GM12874 (cell line): Measurements from ENCODE around the gene EHMT1.

Experiments
- CTCF ChIP-seq: IDR thresholded peaks from 2 replicates; pipeline ENCODE4 v1.5.1; 2011; ENCODE audit warnings: low read depth, mild to moderate bottlenecking, control low read depth, low read length, moderate library complexity; ENCODE audit not compliant: insufficient read depth

Gene EHMT1

DNA sequence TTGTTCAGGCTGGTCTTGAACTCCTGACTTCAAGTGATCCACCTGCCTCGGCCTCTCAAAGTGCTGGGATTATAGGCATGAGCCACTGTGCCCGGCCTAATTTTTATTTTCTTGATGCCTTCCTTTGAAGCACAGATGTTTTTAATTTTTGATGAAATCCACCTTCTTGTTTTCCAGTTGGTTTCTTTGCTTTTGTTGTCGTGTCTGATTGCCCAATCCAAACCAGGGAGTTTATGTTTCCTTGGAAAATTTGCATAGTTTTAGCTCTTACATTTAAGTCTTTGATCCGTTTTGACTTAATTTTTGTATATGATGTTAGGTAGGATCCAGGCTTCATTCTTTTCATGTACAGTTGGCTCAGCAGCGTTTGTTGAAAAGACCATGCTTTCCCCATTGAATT is 15.2 kb downstream of the EHMT1 start:
- no peak for TF ChIP-seq CTCF

DNA sequence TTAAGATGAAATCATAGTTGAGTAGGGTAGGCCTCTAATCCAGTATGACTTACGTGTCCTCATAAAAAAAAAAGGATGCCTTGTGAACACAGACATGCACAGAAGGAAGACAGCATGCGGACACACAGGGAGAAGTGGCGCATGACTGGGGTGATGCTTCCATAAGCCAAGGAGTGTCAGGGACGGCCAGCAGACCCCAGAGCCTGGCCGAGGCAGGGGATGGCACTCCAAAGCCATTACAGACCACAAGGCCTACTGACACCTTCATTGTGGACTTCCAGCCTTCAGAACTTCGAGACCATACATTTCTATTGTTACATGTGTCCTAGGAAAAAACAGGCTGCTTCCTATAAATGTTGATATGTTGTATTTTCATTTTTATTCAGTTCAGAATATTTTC is 19.9 kb downstream of the EHMT1 start:
- no peak for TF ChIP-seq CTCF

DNA sequence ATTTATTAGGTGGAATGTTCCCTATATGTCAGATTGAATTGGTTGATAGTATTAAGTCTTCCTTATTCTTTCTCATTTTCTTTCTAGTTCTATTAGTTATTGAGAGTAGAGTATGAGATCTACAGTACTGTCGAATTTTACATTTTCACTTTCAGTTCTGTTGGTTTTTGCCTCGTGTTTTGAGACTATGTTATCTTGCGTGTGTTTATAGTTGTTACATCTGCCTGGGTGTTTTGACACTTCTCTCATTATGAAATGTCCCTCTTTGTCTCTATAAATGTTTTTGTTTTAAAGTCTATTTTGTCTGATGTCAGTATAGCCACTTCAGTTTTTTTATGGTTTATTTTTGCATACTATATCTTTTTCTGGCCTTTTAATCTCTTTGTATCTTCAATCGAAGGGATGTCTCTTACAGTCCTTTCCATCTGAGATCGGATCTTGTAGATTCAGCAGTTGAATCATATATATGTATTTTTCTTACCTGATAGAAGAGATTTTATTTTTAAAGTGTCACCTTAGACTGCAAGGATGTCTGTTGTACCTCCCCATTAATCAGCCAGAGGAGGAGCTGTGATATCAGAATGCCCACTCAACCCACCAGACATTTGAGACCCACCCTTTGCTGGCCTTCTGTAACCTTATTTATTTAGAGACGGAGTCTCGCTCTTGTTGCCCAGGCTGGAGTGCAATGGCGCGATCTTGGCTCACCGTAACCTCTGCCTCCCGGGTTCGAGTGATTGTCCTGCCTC is 20.7 kb downstream of the EHMT1 start:
- no peak for TF ChIP-seq CTCF

- TF ChIP-seq CTCF = no peak
Observed at GRCh38 chr9:137640862-137641261, 22.1 kb downstream of the EHMT1 start.

DNA sequence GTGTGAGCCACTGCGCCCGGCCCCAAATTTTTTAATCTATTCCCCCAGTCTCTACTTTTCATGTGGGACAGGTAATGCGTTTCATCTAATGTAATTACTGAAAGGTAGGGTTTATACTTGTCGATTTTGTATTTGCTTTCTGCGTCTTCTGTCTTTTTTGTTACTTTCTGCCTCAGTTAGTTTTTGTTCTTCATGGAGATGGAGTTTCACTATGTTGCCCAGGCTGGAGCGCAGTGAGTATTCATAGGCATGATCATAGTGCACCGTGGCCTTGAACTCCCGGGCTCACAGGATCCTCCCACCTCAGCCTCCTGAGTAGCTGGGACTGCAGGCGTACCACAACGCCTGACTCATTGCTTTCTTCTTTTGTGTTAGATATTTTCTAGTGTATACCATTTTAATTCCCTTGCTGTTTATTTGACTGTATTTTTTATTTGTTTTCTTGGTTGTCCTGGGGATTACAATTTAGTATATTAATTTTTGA is 23.4 kb downstream of the EHMT1 start:
- no peak for TF ChIP-seq CTCF

DNA sequence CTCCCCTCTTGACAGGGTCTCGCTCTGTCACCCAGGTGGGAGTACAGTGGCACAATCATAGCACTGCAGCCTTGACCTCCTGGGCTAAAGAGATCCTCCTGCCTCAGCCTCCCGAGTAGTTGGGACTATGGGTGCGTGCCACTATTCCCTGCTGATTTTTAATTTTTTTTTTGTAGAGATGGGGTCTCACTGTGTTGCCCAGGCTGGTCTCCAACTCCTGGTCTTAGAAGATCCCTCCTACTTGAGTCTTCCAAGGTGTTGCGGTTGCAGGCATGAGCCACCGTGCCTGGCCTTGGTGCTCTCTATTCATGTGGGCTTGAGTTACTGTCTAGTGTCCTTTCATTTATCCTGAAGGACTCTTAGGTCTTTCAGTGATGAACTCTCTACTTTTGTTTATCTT is 24.1 kb downstream of the EHMT1 start:
- no peak for TF ChIP-seq CTCF

GRCh38 chr9:137643921-137644320 is 25.1 kb downstream of the EHMT1 start:
- TF ChIP-seq CTCF = no peak
